Measurements from ENCODE around the gene STX3.

The STX3 gene

DNA sequence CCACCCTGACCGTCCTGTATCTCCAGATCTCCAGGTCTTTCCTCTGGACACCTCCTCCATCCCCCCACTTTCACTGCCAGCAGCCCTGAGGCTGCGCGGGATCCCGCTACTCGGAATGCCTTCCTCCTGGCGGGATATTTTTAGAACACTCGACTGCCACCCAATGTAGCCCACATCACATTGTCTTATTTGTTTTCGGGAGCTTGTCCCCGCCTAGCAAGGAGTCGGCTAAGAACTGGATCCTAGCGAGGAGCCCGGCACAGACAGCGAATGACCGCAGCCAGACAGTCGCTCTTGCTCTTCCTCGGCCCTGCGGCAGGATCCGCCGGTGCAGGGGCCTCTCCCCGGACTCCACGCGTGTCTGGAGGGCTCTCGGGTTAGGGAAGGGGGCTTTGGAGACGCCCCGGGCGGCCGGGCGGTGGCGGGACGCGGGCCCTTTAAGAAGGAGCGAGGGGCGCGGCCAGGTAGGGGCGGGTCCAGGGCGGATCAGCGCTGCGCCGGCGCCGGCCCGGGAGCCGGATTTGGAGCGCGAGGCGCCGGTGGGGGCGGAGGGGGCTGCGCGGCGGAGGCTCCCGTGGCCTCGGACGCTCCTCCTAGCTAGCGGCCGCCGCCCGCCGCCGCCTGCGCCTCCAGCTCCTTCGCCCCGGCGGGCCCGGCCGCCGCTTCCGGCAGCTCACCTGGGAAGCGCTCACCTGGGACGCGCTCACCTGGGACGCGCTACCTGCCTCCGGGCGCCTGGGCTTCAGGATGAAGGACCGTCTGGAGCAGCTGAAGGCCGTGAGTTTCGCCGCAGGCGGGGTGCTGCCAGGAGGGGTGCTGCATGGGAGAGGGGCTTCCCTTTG is at the start of gene STX3:
TSS of gene STX3 (plus strand) at position 518 of the 842 bp plus-strand sequence. CDS start at position 748, 230 bp downstream.
- no peak for DNase-seq

DNA sequence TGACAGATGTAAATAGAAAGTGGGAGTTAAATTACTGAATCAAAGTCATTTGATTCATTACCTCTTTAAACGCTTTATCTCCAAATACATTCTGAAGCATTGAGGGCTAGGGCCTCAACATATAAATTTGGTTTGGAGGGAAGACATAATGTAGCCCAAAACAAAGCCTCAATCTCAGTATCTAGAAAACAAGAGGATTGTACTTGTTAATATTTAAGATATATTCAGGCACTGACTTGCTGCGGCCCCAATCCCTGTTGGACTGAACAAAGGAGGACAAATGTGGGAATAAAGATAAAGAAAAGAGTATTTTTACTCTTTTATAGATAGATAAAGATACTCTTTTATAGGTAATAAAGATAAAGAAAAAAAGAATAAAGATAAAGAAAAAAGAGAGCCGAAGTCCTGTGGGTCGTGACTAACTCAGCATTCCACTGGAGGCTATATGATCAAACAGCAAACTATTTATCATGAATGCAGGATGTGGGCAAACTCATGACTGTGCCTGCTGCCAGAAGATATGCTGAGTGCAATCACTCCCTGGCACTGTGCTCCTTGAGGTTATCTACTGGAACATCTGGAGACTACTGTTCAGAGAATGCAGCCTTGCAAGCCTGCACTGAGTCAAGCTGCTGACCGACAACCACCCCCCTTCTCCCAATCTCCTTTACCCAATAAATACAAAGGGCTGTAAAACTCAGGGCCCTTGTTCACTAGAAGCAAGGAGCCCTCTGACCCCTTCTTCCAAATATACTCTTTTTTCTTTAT is 48.5 kb upstream of the STX3 start:
- DNase-seq: no peak

DNA sequence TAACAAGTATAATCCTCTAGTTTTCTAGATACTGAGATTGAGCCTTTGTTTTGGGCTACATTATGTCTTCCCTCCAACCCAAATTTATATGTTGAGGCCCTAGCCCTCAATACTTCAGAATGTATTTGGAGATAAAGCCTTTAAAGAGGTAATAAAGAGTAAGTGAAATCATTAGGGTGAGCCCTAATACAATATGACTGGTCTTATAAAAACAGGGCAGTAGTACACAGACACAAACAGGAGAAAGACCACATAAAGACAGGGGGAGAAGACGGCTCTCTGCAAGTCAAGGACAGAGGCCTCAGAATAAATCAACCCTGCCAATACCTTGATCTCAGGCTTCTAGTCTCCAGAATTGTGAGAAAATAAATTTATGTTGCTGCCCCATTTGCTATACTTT is 47.8 kb upstream of the STX3 start:
- no peak for DNase-seq

DNA sequence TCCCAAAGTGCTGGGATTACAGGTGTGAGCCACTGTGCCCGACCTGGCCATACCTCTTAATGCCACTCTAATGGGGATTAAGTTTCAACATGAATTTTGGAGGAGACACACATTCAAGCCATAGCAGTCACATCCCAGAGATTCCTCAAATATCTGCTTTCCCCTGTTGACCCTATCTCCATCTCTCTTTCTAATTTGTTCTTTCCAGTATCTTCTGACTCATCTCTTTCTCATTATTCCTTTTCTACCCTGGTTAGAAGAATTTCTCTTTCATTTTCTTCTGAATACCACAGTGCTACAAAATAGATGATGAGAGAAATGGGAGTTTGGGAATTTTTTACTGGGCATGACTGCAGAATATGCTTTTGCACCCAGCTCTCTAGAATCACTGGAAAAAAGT is 46.6 kb upstream of the STX3 start:
- DNase-seq: no peak

DNA sequence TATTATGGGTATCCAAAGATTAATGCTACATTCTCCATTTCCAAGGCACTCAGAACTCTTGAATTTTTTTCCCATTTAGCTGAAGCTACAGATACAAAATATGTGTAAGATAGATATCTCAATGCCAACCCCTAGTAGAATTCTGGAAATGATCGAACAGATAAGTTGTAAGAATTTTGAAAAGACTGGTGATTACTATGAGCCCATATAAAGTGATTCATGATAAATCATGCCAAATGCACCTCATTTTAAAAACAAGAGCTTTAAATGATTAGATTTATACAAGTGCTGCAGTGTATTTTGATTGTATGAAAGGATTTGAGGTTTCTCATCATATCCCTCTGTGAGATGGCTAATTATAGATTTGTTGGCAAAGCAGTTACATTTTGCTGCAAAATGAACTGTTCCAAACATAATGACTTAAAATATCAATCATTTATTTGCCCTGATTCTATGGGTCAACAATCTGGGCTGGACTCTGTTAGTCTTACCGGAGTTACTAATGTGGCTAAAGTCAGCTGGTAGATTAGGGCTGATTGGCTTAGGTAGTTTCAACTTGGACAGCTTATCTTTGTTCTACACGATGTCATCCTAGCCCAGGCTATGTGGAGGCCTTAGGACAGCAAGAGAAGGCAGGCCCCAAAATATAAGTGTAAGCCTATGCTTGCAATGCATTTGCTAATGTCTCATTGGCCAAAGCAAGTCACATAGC is 44.9 kb upstream of the STX3 start:
- no peak for DNase-seq

DNA sequence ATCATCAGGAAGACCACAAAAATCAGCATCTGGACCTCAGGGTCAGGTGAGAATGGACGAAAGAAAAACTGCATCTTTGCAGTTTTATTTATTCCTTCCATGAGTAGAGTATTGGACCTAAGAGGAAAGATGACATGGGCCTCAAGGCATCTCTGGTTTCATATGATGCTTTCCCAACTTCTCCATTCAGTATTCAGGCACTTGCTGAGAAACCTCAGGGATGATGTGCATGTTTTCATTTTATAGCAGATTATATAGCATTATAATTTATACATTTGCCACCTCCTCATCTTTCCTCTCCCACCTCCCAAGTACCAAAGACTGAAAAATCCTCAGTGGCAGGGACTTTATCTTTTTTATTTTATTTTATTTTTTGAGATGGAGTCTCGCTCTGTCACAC is 41.4 kb upstream of the STX3 start, which contains the start of gene OR10V1:
TSS of gene OR10V1 (minus strand) at position 101 of the 400 bp plus-strand sequence. CDS start at position 101, 0 bp downstream.
- DNase-seq: no peak

DNA sequence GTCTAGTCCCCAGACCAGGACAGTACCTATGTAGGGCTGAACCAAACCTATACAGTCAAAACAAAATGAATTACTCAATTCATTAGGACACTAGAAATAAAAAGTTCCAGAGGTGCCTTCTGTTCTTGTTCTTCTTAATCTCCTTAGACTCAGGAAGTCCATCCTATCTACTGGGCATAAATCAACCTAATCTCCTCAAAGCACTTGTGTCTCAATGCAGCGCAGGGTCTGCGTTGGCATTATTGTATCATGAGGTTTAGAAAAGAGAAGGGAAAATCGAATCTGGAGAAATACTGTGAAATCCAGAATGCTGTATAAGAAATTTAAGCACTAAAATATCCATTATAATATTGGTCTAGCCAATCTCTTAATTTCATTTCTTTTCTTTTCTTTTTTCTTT is 39.1 kb upstream of the STX3 start:
- no peak for DNase-seq

DNA sequence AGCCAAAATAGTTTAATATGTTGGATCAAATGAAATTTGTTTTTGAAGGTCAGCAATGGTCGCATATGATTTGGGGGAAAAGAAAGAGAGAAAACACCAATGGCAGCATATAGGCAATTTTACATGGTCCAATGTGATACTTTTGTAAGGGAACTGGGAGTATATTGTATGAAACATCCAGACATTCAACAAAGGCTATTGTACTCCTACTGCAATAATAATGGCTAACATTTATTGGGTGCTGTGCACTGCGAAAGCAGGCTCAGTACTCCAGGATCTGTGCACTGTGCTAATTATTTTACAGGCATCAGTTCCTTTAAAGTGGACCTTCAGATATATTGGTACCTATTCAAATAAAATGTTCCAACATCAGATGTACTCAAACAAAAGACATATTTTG is 35.6 kb upstream of the STX3 start:
- DNase-seq: no peak

DNA sequence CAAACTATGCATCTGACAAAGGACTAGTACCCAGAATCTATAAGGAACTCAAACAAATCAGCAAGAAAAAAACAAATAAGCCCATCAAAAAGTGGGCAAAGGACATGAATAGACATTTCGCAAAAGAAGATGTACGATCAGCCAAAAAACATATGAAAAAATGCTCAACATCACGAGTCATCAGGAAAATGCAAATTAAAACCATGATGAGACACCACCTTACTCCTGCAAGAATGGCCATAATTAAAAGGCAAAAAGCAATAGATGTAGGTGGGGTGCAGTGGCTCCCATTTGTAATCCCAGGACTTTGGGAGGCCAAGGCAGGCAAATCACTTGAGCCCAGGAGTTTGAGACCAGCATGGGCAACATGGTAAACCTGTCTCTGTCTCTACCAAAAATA is 31.1 kb upstream of the STX3 start:
- no peak for DNase-seq

DNA sequence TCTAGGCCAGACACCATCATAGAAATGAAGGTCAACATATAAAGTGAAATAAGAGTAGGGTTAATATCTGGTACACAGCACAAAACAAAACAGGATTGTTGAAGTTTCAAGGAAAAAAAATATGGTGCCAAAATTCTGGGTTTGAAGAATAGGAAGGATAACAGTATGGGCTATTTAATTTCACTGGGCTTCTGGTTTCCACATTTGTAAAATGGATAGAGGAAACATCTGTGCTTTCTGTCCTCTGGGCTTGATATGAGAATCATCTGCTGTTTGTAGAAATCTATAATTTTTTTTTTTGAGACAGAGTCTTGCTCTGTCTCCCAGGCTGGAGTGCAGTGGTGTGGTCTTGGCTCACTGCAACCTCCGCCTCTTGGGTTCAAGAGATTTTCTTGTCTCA is 27.8 kb upstream of the STX3 start:
- DNase-seq: no peak

DNA sequence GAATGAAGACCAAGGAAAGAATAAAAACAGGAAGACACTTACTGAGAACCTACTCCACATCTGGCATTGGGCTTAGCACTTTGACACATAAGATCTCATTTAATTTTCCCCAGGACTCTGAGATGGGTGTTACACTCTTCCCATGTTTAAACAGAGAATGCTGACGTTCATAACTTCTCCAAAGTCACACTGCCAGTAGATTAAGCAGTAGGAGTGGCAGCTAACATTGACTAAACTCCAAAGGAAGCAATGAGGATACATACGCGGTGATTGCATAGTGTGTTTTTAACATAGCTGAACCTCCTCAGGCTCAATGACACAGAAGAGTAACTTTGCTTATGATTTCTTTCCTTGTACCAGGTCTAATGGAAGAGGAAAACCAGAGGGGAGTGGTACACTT is 27.0 kb upstream of the STX3 start:
- DNase-seq: no peak

DNA sequence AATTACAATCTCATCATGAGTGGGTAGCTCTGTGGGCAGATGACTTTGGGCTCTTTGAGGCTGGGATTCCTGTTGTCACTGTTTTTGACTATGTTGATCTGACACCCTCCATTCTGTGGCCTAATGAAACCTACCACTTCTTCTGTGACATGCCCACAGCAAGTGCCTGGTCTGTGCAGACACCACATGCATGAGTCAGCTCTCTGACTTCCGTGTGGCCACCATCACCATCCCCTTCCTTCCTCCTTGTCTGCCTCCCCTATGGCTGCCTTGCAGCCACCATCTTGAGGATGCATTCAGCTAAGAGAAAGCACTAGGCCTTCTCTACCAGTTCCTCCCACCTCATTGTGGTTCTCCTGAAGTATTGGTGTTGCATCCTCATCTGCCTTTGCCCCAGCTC is 26.3 kb upstream of the STX3 start:
- DNase-seq: no peak

DNA sequence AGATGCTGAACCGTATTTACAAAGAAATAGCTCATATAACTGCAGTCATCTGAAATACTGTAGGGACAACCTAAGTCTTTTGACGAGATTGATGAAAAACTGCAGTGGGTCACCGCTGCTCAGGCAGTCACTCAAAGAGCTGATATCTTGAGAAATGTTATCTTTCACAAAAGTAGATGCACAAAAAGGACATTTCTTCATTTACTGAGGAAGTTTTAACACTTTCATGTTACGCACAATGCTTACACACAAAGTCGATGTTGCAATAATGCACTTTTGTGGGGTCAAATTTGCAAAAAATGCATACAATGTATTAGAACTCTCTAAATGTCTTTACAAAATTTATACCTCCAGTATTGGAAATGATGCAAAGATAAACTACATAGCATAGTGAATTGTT is 25.3 kb upstream of the STX3 start:
- no peak for DNase-seq

DNA sequence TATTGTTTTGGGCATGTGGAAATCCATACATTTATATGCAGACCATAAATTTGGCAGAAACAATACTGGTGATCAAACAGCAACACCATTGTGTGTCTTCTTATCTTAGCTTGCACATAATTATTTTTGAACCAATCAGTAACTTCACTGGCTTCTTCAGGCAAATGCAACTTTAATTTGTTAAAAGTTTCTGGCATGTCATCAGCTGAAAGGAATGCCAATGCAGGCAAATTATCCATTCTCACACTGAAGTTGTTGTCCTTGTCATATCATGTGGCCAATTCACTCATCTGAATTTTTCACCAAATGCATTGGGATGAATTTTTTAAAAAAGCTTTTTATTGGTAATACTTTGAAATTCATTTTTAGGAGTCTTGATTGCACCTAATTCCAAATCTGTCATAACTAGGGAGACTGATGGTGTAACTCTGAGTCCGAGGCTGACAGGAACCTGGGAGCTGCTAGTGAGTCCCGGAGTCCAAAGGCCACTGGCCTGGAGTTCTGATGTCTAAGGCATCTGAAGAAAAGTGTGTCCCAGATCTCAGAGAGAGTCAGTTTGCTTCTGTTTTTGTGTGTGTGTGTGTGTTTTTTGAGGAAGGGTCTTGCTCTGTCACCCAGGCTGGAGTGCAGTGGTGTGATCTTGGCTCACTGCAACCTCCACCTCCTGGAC is 24.1 kb upstream of the STX3 start:
- DNase-seq: no peak

DNA sequence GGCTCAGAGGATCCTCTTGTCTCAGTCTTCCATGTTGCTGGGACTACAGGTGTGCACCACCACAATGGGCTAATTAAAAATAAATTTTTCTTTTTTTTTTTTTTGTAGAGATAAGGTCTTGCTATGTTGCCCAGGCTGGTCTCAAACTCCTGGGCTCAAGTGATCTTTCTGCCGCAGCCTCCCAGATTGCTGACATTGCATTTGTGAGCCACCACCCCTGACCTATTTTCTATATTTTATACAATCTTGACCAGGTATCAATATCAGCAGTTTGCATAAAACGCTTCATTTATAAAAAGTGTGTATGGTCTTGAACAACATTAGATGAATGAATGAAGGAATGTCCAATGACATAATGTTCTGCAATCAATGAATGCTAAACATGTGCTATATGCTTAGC is 9.1 kb upstream of the STX3 start:
- no peak for DNase-seq

DNA sequence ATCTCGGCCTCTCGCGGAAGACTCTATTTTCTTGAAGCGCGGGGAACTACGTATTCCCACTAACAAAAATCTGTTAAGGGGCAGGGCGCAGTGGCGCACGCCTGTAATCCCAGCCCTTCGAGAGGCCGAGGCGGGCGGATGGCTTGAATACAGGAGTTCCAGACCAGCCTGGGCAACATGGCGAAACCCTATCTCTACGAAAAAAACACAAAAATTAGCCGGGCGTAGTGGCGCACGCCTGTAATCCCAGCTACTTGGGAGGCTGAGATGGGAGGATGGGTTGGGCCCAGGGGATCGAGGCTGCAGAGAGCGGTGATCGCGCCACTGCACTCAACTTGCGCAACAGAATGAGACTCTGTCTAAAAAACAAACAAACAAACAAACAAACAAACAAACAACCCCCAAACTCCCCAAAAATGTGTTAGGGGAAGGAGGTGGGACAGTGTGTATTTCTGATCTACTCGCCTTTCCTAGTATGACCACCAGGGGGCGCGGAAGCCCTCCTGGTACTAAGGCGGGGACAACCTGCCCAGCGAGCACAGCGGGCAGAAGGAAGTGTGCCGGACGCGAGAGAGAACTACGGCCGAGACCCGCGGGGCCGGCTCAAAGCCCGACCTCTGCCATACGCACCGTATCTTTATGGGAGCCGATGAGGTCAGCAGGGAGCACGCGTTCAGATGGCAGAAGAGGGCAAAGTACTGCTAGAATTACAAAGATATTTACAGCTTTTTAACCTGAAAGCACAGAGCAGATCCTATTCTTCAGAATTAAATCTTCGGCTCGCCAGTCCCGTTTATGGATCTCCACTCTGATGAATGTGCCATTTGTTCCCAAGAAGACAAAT is 1.3 kb upstream of the STX3 start:
- DNase-seq: peak; percentile 13

DNA sequence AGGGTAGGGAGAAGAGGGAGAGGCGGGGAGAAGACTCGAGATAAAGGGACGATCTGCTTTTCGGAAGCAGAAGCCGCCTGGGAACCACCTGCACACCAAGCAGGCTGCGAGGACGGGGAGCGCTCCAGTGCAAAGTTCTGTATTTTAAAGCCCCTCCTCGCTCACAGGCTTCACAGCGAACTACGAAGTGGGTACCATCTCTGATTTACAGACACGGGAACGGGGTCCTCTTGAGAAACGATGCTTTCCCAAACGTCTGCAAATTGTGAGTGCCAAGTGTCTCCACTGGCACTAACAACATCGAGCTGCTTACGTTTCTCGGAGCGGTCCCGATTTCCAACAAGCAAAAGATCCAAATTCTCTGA is 700 bp upstream of the STX3 start:
- no peak for DNase-seq

DNA sequence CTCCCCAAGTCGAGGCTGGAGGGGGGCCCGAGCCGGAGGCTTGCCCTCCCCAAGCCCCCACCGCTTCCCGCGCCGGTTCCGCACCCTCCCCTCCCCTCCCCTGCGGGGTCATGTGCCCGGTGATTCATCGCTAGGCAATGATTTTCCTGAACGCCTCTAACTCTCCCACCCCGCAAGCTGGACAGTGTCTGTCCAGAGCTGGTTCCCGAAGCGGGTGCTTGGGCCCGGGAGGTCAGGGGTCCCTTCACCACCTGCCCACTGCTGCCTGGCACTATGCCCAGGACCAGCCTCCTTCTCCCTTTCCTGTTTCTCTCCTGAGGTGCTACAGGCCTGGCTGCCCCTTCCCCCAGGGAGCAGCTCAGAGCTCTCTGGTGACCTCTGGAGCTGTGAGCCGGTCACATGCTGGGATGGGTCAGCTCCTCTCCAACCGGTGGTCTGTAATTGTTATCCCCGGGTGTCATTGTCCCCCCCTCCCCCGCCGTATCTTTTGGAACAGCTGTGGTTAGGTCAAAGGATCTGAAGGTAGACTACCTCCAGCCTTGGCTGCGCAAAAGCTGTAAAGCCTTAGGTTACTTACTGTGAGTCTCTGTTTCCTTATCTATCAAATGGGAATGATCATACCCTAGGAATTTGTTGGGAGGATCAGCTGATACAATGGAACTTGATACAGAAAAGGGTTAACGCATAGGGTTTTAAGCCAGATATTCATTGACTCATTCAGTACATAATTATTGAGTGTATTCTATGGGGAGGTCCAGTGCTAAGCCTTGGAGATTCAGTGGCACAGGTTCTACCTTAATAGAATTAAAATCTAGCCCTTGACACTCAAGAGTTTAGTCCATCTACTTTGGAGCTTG is 753 bp downstream of the STX3 start:
- DNase-seq: no peak

DNA sequence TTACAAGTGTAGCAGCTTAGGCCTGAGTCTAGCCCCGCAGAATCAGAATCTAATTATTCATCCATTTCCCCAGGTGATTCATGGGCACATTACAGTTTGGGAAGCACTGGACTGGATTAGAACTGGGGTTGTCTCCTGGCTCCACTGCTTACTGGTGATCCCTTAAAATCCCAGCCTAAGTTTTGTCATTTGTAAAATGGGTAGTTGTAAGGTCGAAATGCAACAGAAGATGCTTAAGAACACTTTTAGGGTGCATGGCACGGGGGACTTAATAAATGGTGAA is 1.3 kb downstream of the STX3 start:
- DNase-seq: no peak

DNA sequence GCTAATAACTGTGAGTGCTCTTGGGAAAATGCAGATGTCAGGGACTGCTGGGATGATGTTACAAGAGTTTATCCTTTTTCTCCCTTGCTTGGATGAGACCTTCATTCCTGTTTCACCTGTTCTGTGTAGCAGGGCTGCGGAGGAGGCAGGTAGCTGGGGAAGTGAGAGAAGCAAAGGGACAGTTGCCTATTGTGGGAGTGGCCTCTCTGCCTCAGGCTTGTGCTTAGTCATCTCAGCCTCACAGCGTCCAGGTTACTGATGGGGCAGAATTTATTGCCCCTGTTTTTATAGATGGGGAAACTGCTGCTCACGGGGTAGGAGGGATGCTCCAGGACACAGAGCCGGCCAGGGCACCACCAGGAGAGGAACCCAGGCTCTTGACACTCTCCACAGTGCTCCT is 1.7 kb downstream of the STX3 start:
- DNase-seq: no peak

DNA sequence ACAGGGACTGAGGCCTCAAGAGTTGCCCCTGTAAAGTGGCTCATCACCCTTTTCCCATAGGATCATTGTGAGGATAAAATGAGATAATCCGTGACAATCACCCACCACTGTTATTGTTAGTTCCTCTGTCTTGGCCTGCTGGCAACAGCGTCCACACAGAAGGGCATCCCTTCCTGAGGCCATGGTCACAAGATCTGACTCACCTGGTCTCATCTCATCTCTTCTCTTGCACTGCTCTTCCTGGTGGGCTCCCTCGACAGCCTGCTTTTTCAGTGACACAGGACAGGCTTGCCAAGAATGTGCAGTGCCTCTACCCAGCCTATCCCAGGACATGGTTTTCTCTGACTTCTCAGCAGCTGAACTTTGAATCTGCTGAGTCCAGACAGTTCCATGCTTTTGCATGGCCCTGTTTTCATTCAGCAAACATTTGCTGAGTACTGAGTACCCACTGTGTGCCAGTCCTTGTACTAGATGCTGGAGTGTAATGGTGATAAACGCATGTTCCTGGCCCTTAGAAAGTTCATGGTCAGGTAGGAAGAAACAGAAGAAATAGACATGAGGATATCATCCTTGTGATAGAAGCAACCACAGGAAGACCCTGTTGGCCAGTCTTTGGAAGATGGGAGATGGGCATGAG is 3.3 kb downstream of the STX3 start:
- DNase-seq: no peak

Measured in NCI-H1694 (cell line).